Esophagus squamous epithelium (tissue), 5 donors: ENCODE results near the gene OR7C1. TPM values are rescaled to one million over a fixed set of nuclear protein-coding genes. Genes with fewer than 3 reads are reported as not detected.
"Not testable (repeated sequence)": the region's sequence is repeated elsewhere in the genome, so short reads cannot be mapped to it uniquely, and the experiment has no call there.

Experiments used
- DNase-seq: peaks from one replicate; lab custom pipeline; 2025; lab: John Stamatoyannopoulos, UW
- H3K27ac ChIP-seq, 4 donors: fragments of 200-600 bp; sonication (generic); one replicate each; pipeline ENCODE4 v1.5.1; 2016 to 2019; ENCODE audit warnings: mild to moderate bottlenecking in 1 of 4
- H3K27me3 ChIP-seq, 4 donors: fragments of 200-600 bp; sonication (generic); 1 replicate in 3 of 4; 2 replicates in 1 of 4; pipeline versions ENCODE4 v1.5.1 to v1.6.0; 2017 to 2021; ENCODE audit warnings: antibody characterized with exemption in 1 of 4
- H3K36me3 ChIP-seq, 3 donors: fragments of 200-600 bp; sonication (generic); one replicate each; pipeline ENCODE4 v1.5.1; 2016 to 2019
- H3K4me1 ChIP-seq, 3 donors: fragments of 200-600 bp; sonication (generic); one replicate each; pipeline ENCODE4 v1.5.1; 2017 to 2019
- H3K4me3 ChIP-seq, 4 donors: fragments of 200-600 bp; sonication (generic); 1 replicate in 3 of 4; 2 replicates in 1 of 4; pipeline ENCODE4 v1.5.1; 2016 to 2019; ENCODE audit warnings: mild to moderate bottlenecking in 2 of 4, moderate library complexity in 1 of 4
- H3K9me3 ChIP-seq, 3 donors: fragments of 200-600 bp; sonication (generic); one replicate each; pipeline ENCODE4 v1.5.1; 2016 to 2019
- POLR2A ChIP-seq, 4 donors: fragments of 450-650 bp; IDR thresholded peaks; one replicate each; pipeline ENCODE4 v1.6.1; 2017; ENCODE audit warnings: antibody characterized with exemption in 4 of 4, mild to moderate bottlenecking in 4 of 4, moderate library complexity in 3 of 4
- WGBS, 2 donors: methylation state at CpG; one replicate each; pipeline ENCODE4 v1.1.5; 2018; 5-methylcytosine and 5-hydroxymethylcytosine counted together
- intact Hi-C: fragments of 100-400 bp; cut with DNase I; formaldehyde crosslinking; loops from one replicate; pipeline ENCODE4 v1.15.0; 2022
- total RNA-seq, 4 donors: library from RNA; depleted of rRNA; stranded (reverse); fragments of >200 nt; gene quantifications; one replicate each; pipeline ENCODE4 v1.1.0, GENCODE V29; 2016
- TF ChIP-seq, protein P1 (sequence below), 6 experiments: fragments of 450-650 bp in 4 of 6; fragments of 200-600 bp in 2 of 6; sonication (generic) in 2 of 6; IDR thresholded peaks; one replicate each; pipeline ENCODE4 v1.5.1; 2016 to 2019; ENCODE audit warnings: antibody characterized with exemption in 6 of 6, mild to moderate bottlenecking in 4 of 6, moderate library complexity in 4 of 6
- donor health status: DM: yes; HTN: yes; CAD: no.

Gene OR7C1
- total RNA-seq, 4 donors from 2014 or later = not detected

DNA sequence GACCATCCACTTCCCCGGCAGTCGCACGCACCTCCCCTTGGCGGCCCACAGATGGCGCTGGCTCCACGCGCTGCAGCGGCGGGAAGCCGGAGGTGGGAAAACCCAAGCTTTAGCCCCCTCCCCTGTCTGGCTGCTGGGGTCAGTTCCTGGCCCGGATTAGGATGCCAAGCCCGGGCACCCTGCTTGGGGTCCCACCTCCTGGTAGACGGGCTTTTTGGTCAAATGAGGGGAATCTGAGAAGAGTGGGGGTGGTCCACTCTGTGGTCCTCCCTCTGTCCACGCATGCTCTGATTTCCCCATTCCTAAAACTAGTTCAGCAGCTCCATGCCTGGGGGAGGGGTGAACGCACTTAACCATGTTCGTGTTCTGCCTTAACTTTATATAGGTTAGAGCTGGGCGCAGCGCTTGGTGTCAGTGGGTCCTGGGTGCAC is 48.5 kb downstream of the OR7C1 start:
- WGBS, 2 donors = 10 to 16% methylated on average over 11 to 13 of the region's 18 CpGs
- H3K36me3 ChIP-seq = no peaks in the 10 kb centered on the region
- DNase-seq = no peak
- H3K4me3 ChIP-seq = no peak overlapping the region
- H3K27ac ChIP-seq = no peak overlapping the region
- H3K9me3 ChIP-seq = no peaks in the 10 kb centered on the region
- TF ChIP-seq, protein P1, sequence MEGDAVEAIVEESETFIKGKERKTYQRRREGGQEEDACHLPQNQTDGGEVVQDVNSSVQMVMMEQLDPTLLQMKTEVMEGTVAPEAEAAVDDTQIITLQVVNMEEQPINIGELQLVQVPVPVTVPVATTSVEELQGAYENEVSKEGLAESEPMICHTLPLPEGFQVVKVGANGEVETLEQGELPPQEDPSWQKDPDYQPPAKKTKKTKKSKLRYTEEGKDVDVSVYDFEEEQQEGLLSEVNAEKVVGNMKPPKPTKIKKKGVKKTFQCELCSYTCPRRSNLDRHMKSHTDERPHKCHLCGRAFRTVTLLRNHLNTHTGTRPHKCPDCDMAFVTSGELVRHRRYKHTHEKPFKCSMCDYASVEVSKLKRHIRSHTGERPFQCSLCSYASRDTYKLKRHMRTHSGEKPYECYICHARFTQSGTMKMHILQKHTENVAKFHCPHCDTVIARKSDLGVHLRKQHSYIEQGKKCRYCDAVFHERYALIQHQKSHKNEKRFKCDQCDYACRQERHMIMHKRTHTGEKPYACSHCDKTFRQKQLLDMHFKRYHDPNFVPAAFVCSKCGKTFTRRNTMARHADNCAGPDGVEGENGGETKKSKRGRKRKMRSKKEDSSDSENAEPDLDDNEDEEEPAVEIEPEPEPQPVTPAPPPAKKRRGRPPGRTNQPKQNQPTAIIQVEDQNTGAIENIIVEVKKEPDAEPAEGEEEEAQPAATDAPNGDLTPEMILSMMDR (IDR thresholded peaks at IDR 0.05) = peak; percentile 39 to 78 (median 58)
- no peak for TF ChIP-seq POLR2A (IDR thresholded peaks at IDR 0.05)
- intact Hi-C loops = no loop called here
- H3K4me1 ChIP-seq = peaks cover 0 to 11% (median 4%) of the 10 kb centered on the region in 3 donors
- H3K27me3 ChIP-seq = peaks cover 0 to 27% (median 0%) of the 10 kb centered on the region in 4 donors

DNA sequence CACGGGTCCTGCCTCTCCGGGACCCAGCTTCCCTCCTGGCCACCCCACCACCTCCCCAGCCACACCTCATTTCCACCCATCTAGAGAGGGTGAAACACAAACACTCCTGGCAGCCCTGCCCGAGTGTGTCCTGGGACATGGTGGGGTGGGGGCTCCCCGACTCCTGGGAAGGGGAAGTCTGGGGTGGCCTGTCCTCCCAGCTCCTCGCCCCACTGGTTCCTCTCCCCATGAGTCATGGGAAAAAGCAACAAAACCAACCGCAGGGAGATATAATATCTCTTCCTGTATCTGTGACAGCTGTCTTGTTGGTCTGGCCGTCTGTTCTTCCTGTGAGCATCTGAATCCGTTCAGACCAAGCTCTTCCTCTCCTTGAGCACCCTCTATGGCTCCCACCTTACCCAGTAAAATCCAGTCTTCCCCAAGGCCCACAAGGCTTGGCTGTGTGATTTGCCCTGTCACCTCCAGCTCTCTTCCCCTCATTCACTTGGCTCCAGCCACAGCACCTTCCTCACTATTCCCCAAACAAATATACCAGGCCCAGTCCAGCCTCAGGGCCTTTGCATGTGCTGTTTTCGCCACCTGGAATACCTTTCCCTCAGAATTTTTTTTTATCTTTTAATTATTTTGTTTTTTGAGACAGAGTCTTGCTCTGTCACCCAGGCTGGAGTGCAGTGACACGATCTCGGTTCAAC is 49.7 kb downstream of the OR7C1 start:
- H3K4me3 ChIP-seq, intact Hi-C loops, H3K36me3 ChIP-seq, DNase-seq, H3K9me3 ChIP-seq: not testable (repeated sequence)
- 45 to 48% methylated on average over 6 of the region's 11 CpGs for whole genome bisulfite sequencing, 2 donors
- Histone ChIP-seq H3K27ac (peak overlapping the region in 2 of 4 donors; percentile 21 to 42), H3K4me1 (peaks cover 0 to 11% (median 4%) of the 10 kb centered on the region in 3 donors), H3K27me3 (peaks cover 0 to 32% (median 0%) of the 10 kb centered on the region in 4 donors)

DNA sequence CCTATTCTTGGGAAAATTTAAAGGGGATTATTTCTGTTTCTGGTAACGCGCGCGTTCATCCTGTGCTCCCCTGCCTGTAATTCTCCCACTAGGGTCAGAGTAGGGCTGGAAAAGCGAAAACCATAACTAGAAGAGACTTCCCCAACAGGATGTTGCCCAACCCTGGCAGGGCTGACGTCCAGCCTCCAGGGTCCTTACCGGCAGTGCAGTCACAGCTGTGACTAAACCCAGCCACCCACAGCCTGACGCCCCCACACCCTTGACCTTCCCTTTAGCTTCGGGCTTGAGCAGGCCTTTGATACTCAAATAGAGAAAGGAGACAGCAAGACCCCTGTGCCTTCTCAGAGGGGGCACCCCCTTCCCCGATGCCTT is 50.3 kb downstream of the OR7C1 start:
- WGBS, 2 donors = 36 to 43% methylated on average over 8 to 10 of the region's 10 CpGs
- intact Hi-C loops, H3K9me3 ChIP-seq, H3K36me3 ChIP-seq, DNase-seq, H3K4me3 ChIP-seq: not testable (repeated sequence)
- Histone ChIP-seq H3K27ac (peak overlapping the region in 2 of 4 donors; percentile 21 to 42), H3K27me3 (peaks cover 0 to 37% (median 0%) of the 10 kb centered on the region in 4 donors), H3K4me1 (peaks cover 0 to 11% (median 4%) of the 10 kb centered on the region in 3 donors)

DNA sequence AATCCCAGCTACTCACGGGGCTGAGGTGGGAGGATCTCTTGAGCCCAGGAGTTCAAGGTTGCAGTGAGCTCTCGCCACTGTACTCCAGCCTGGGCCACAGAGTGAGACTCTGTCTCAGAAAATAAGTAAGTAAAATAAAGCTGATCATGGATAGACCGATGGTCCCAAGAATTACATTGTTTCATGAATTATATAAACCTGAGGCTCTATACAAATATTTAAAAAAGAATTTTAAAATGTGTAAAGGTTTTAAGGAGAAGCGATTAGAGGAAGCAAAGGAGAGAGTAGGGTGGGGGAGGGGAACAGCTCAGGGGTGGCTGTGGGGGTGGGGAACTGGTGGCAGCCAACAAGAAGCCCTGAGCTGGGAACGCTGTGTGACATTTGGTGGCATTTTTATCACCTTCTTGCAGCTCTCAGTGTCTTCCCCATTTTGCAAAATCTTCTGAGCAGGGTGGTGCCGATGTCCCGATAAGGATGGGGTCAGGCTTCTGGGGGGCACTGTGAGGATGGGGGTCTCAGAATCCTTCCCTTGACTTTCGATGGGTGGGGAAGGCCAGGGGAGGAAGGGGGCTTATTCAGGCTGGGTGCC is 51.5 kb downstream of the OR7C1 start:
- H3K27ac ChIP-seq = peak overlapping the region in 2 of 4 donors; percentile 5 to 46
- H3K36me3 ChIP-seq, intact Hi-C loops, DNase-seq, H3K9me3 ChIP-seq, H3K4me3 ChIP-seq: not testable (repeated sequence)
- peaks cover 0 to 49% (median 0%) of the 10 kb centered on the region in 4 donors for H3K27me3 ChIP-seq
- 53 to 66% methylated on average over 7 of the region's 8 CpGs for WGBS, 2 donors
- H3K4me1 ChIP-seq = peaks cover 0 to 11% (median 4%) of the 10 kb centered on the region in 3 donors

DNA sequence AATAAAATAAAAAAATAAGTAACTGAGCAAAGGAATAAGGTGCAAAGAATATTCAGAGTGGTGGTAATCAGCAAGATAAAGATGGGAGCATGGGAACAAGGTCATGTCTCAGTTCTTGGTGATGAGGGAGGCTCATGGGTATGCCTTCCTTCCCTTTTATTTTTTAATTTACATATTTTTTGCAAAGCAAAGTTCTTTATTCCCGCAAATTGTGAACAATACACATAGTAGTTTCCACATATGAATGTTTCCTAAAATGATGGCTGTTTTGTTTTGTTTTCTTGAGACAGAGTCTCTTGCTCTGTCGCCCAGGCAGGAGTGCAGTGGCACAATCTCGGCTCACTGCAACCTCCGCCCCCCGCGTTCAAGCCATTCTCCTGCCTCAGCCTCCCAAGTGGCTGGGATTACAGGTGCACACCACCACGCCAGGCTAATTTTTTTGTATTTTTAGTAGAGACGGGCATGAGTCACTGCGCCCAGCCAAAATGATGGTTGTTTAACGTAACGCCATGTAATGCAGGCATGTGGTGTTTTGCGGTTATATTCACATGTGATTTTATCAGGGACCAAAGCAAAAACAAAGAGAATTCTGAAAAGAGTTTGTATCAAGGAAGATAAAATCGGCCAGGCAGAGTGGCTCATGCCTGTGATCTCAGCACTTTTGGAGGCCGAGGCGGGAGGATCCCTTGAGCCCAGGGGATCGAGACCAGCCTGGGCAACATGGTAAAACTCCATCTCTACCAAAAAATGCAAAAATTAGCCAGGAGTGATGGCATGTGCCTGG is 52.2 kb downstream of the OR7C1 start:
- peak overlapping the region in 1 of 4 donors; percentile 46 for H3K27ac ChIP-seq
- no peaks in the 10 kb centered on the region for H3K36me3 ChIP-seq
- no peak overlapping the region for H3K4me3 ChIP-seq
- DNase-seq = no peak
- H3K27me3 ChIP-seq = peaks cover 0 to 55% (median 0%) of the 10 kb centered on the region in 4 donors
- peaks cover 0 to 11% (median 4%) of the 10 kb centered on the region in 3 donors for H3K4me1 ChIP-seq
- H3K9me3 ChIP-seq = no peaks in the 10 kb centered on the region
- 83 to 90% methylated on average over 16 of the region's 16 CpGs for WGBS, 2 donors
- TF ChIP-seq POLR2A (IDR thresholded peaks at IDR 0.05) = no peak
- TF ChIP-seq, protein P1 (IDR thresholded peaks at IDR 0.05) = no peak
- intact Hi-C loops = no loop called here

DNA sequence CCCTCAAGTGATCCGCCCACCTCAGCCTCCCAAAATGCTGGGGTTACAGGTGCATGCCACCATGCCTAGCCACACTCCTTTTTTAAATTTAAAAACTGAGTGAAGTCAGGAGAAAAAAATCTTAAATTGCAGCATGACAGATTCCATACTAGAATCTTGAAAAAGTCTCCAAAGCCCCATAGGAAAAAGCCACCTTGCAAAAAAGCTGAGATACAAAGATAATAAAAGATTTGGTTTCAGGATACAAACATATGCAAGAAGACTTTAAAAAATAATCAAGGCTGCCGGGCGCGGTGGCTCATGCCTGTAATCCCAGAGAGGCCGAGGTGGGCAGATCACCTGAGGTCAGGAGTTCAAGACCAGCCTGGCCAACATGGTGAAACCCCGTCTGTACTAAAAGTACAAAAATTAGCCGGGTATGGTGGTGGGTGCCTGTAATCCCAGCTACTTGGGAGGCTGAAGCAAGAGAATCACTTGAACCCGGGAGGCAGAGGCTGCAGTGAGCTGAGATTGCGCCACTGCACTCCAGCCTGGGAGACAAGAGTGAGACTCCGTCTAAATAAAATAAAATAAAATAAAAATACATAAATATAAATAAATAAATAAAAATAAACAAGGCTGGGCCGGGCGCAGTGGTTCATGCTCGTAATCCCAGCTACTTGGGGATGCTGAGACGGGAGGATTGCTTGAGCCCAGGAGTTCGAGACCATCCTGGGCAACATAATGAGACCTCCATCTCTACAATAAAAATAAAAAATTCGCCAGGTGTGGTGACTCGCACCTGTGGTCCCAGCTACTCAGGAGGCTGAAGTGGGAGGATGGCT is 53.1 kb downstream of the OR7C1 start:
- H3K4me1 ChIP-seq = peaks cover 3 to 16% (median 7%) of the 10 kb centered on the region in 3 donors
- H3K9me3 ChIP-seq, H3K27ac ChIP-seq, intact Hi-C loops, H3K36me3 ChIP-seq, H3K4me3 ChIP-seq, DNase-seq: not testable (repeated sequence)
- 85 to 87% methylated on average over 16 to 17 of the region's 17 CpGs for WGBS, 2 donors
- peaks cover 0 to 60% (median 0%) of the 10 kb centered on the region in 4 donors for H3K27me3 ChIP-seq

DNA sequence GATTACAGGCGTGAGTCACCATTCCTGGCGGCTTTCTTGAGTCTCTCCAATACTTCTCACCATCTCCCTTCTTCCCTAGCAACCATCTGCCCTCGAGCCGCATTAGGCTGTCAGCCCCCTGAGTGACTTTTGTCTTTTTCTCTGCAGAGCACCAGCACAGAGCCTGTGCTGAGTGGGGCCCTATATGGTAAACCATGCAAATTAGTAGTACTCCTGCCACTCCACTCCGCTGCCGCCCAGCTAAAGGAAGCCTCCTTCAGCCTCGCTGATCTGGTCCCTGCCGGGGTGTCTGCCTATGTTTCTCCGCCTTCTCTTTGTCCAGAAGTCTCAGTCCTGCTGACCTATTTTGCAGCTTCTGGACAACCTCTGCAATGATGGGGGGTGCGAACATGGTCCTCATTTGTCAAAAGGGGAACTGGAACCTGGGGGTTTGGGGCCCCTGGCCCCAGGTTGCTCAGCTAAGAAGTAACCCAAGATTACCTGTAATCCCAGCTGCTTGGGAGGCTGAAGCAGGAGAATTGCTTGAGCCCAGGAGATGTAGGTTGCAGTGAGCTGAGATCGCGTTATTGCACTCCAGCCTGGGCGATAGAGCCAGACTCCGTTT is 54.3 kb downstream of the OR7C1 start:
- intact Hi-C loops, H3K27ac ChIP-seq, H3K36me3 ChIP-seq, DNase-seq, H3K9me3 ChIP-seq, H3K4me3 ChIP-seq: not testable (repeated sequence)
- Histone ChIP-seq H3K27me3 (peaks cover 0 to 61% (median 0%) of the 10 kb centered on the region in 4 donors), H3K4me1 (peaks cover 3 to 18% (median 3%) of the 10 kb centered on the region in 3 donors)
- 56 to 62% methylated on average over 8 to 9 of the region's 14 CpGs for WGBS, 2 donors
